GM12891 (cell line): Measurements from ENCODE around the gene HIBADH.

Source experiments
- PAX5 ChIP-seq: IDR thresholded peaks from 2 replicates; pipeline ENCODE4 v1.6.1; 2011; ENCODE audit warnings: low read length, moderate library complexity, mild to moderate bottlenecking; ENCODE audit not compliant: insufficient read depth, severe bottlenecking
- POLR2A ChIP-seq: IDR thresholded peaks from 2 replicates; pipeline ENCODE4 v1.6.1; 2011; ENCODE audit warnings: low read depth, low read length, control low read depth

GRCh38 chr7:27684491-27684890 lies 21.8 kb upstream of the HIBADH start:
- TF ChIP-seq POLR2A (no peak), PAX5 (no peak)
